ENCODE results near the gene COPZ2.

DNA sequence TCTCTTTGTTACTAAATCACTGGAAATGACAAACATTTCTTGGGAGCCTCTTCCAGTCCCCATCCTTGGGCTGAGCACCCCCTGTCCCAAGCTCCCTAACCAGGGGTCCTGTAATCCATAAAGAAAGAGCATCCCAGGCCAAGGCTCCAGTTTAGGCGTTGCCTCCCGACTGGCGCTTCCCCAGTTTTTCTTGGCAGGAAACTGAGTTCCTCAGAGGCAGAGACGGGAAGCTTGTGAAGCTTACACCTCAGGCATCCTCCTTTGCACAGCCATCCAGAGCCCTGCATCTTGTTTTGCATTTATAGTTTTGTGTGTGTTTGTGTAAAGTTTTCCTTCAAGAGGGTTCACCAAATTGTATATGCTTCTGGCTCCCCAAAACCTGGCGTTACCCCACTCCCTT is 7.1 kb downstream of the COPZ2 start:
- TF ChIP-seq, protein P1, sequence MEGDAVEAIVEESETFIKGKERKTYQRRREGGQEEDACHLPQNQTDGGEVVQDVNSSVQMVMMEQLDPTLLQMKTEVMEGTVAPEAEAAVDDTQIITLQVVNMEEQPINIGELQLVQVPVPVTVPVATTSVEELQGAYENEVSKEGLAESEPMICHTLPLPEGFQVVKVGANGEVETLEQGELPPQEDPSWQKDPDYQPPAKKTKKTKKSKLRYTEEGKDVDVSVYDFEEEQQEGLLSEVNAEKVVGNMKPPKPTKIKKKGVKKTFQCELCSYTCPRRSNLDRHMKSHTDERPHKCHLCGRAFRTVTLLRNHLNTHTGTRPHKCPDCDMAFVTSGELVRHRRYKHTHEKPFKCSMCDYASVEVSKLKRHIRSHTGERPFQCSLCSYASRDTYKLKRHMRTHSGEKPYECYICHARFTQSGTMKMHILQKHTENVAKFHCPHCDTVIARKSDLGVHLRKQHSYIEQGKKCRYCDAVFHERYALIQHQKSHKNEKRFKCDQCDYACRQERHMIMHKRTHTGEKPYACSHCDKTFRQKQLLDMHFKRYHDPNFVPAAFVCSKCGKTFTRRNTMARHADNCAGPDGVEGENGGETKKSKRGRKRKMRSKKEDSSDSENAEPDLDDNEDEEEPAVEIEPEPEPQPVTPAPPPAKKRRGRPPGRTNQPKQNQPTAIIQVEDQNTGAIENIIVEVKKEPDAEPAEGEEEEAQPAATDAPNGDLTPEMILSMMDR (conservative IDR thresholded peaks at IDR 0.05 in 1 of 2, IDR thresholded peaks at IDR 0.05 in 1 of 2; ENCODE audit: extremely low read depth in 1 of 2, insufficient read depth in 1 of 2, low read depth in 1 of 2, low read length in 2 of 2): no peak
- no peak for TF ChIP-seq EZH2 (IDR thresholded peaks at IDR 0.05; ENCODE audit: borderline replicate concordance, low read length)
